Measurements from ENCODE around the gene PLXND1. TPM values are rescaled to one million over a fixed set of nuclear protein-coding genes. Genes with fewer than 3 reads are reported as not detected.

The PLXND1 gene
- polyA plus RNA-seq, 1 donor from 2014 or later, result 0.05 TPM

DNA sequence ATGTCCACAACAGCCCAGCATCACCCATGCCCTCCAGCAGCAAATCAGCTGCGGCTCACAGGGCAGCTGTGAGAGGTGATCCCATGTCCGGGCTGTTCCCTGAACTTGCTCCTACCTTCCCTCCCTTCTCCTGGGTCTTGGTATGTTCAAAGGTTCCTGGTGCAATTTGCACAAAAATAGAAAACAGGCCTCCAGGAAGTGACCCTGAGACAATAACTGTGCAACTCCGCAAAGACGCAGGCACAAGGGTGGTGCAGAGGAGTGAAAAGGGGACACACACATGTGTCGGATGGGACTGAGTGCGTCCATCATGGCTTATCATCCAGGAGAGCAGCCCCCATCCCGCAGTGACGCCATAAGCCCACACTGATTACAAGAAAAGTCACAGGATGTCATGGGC is 16.3 kb downstream of the PLXND1 start:
- Histone ChIP-seq H4K20me1 (ENCODE audit: insufficient read depth) (no peaks in the 10 kb centered on the region), H3K4me3 (ENCODE audit: low read length) (no peak overlapping the region), H3K4me2 (ENCODE audit: low read length) (no peak overlapping the region), H3K27me3 (ENCODE audit: insufficient read depth, low read depth, low read length) (no peaks in the 10 kb centered on the region), H3K9me2 (ENCODE audit: insufficient read depth, low read length) (no peaks in the 10 kb centered on the region), H3K9me3 (ENCODE audit: low read length) (no peaks in the 10 kb centered on the region), H3K27ac (ENCODE audit: low read length) (no peak overlapping the region), H3K36me3 (ENCODE audit: insufficient read depth, low read length) (no peaks in the 10 kb centered on the region), H3K79me2 (replicated peaks; ENCODE audit: insufficient read depth, low read length) (no peaks in the 10 kb centered on the region), H2AFZ (ENCODE audit: low read depth, low read length) (no peak overlapping the region), H3F3A (ENCODE audit: insufficient read depth, low read length, poor library complexity, severe bottlenecking) (no peaks in the 10 kb centered on the region), H3K9ac (ENCODE audit: low read length) (no peak overlapping the region)
- TF ChIP-seq POLR2AphosphoS5 (IDR thresholded peaks at IDR 0.05) (no peak), MXI1 (conservative IDR thresholded peaks at IDR 0.05; ENCODE audit: poor library complexity, severe bottlenecking) (no peak), EP300 (conservative IDR thresholded peaks at IDR 0.05; ENCODE audit: poor library complexity, severe bottlenecking) (no peak), RAD21 (conservative IDR thresholded peaks at IDR 0.05) (no peak), TAF1 (IDR thresholded peaks at IDR 0.05; ENCODE audit: low read depth) (no peak), EZH2 (IDR thresholded peaks at IDR 0.05; ENCODE audit: borderline replicate concordance, insufficient read depth, low read length, poor library complexity, severe bottlenecking) (no peak), SMC3 (conservative IDR thresholded peaks at IDR 0.05; ENCODE audit: poor library complexity) (no peak)
- TF ChIP-seq, protein P1, sequence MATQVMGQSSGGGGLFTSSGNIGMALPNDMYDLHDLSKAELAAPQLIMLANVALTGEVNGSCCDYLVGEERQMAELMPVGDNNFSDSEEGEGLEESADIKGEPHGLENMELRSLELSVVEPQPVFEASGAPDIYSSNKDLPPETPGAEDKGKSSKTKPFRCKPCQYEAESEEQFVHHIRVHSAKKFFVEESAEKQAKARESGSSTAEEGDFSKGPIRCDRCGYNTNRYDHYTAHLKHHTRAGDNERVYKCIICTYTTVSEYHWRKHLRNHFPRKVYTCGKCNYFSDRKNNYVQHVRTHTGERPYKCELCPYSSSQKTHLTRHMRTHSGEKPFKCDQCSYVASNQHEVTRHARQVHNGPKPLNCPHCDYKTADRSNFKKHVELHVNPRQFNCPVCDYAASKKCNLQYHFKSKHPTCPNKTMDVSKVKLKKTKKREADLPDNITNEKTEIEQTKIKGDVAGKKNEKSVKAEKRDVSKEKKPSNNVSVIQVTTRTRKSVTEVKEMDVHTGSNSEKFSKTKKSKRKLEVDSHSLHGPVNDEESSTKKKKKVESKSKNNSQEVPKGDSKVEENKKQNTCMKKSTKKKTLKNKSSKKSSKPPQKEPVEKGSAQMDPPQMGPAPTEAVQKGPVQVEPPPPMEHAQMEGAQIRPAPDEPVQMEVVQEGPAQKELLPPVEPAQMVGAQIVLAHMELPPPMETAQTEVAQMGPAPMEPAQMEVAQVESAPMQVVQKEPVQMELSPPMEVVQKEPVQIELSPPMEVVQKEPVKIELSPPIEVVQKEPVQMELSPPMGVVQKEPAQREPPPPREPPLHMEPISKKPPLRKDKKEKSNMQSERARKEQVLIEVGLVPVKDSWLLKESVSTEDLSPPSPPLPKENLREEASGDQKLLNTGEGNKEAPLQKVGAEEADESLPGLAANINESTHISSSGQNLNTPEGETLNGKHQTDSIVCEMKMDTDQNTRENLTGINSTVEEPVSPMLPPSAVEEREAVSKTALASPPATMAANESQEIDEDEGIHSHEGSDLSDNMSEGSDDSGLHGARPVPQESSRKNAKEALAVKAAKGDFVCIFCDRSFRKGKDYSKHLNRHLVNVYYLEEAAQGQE (IDR thresholded peaks at IDR 0.05; ENCODE audit: borderline replicate concordance), result no peak
- TF ChIP-seq, protein P2, sequence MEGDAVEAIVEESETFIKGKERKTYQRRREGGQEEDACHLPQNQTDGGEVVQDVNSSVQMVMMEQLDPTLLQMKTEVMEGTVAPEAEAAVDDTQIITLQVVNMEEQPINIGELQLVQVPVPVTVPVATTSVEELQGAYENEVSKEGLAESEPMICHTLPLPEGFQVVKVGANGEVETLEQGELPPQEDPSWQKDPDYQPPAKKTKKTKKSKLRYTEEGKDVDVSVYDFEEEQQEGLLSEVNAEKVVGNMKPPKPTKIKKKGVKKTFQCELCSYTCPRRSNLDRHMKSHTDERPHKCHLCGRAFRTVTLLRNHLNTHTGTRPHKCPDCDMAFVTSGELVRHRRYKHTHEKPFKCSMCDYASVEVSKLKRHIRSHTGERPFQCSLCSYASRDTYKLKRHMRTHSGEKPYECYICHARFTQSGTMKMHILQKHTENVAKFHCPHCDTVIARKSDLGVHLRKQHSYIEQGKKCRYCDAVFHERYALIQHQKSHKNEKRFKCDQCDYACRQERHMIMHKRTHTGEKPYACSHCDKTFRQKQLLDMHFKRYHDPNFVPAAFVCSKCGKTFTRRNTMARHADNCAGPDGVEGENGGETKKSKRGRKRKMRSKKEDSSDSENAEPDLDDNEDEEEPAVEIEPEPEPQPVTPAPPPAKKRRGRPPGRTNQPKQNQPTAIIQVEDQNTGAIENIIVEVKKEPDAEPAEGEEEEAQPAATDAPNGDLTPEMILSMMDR (IDR thresholded peaks at IDR 0.05; ENCODE audit: poor library complexity, severe bottlenecking), result no peak

DNA sequence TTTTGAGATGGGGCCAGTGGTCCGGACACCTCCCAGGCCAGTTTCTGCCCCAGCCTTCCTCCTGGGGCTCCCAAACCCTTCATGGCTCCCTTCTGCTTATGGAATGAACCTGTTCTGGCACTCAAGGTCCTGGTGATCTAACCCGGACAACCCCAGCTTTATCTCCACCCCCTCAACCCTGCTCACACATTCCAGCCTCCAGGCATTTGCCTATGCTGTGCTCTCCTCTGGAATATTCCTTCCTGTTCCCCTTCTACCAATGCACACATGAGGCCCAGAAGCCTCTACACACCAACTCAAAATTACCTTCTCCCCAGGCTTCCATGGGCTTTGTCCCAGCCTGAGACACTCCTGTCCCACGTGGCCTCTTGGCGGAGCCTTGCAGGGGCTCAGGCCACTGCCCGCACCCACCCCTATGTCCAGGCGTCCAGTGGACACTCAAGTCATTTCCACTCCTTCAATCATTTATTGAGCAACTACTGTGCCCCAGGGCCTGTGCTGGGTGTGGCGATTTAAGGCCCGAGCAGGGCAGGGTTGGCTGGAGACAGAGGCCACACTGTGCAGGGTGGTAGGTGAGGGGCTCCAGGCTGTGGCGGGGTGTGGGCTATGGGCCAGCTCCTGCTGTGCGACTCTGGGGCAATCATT is 18.8 kb downstream of the PLXND1 start:
- no peaks in the 10 kb centered on the region for H3K36me3 ChIP-seq (ENCODE audit: insufficient read depth, low read length)
- TF ChIP-seq POLR2AphosphoS5 (IDR thresholded peaks at IDR 0.05), result no peak
- no peak for TF ChIP-seq MXI1 (conservative IDR thresholded peaks at IDR 0.05; ENCODE audit: poor library complexity, severe bottlenecking)
- TF ChIP-seq, protein P1 (IDR thresholded peaks at IDR 0.05; ENCODE audit: borderline replicate concordance), result no peak
- TF ChIP-seq TAF1 (IDR thresholded peaks at IDR 0.05; ENCODE audit: low read depth), result no peak
- TF ChIP-seq RAD21 (conservative IDR thresholded peaks at IDR 0.05), result no peak
- TF ChIP-seq EP300 (conservative IDR thresholded peaks at IDR 0.05; ENCODE audit: poor library complexity, severe bottlenecking), result no peak
- TF ChIP-seq, protein P2 (IDR thresholded peaks at IDR 0.05; ENCODE audit: poor library complexity, severe bottlenecking), result no peak
- no peak for TF ChIP-seq SMC3 (conservative IDR thresholded peaks at IDR 0.05; ENCODE audit: poor library complexity)
- no peak for TF ChIP-seq EZH2 (IDR thresholded peaks at IDR 0.05; ENCODE audit: borderline replicate concordance, insufficient read depth, low read length, poor library complexity, severe bottlenecking)
- no peak overlapping the region for H2AFZ ChIP-seq (ENCODE audit: low read depth, low read length)
- H3K4me2 ChIP-seq (ENCODE audit: low read length), result no peak overlapping the region
- H3K9ac ChIP-seq (ENCODE audit: low read length), result no peak overlapping the region
- no peaks in the 10 kb centered on the region for H3F3A ChIP-seq (ENCODE audit: insufficient read depth, low read length, poor library complexity, severe bottlenecking)
- H3K27ac ChIP-seq (ENCODE audit: low read length), result no peak overlapping the region
- no peaks in the 10 kb centered on the region for H4K20me1 ChIP-seq (ENCODE audit: insufficient read depth)
- no peaks in the 10 kb centered on the region for H3K9me2 ChIP-seq (ENCODE audit: insufficient read depth, low read length)
- H3K9me3 ChIP-seq (ENCODE audit: low read length), result no peaks in the 10 kb centered on the region
- no peaks in the 10 kb centered on the region for H3K79me2 ChIP-seq (replicated peaks; ENCODE audit: insufficient read depth, low read length)
- H3K4me3 ChIP-seq (ENCODE audit: low read length), result no peak overlapping the region
- no peaks in the 10 kb centered on the region for H3K27me3 ChIP-seq (ENCODE audit: insufficient read depth, low read depth, low read length)
